B cell (primary cell): ENCODE data around the gene ATP5MK. TPM values are rescaled to one million over a fixed set of nuclear protein-coding genes. Genes with fewer than 3 reads are reported as not detected.

Experiments
- ATAC-seq: fragments of 200-7000 bp; cut with Tn5 transposase; one replicate; pipeline ENCODE4 v1.10.0; 2021; ENCODE audit warnings: low read depth, mild to moderate bottlenecking, moderate number of reproducible peaks, moderate library complexity
- CTCF ChIA-PET: fragments of 350-600 bp; sonication (Branson Sonifier 250); formaldehyde crosslinking; loops from one replicate; lab custom pipeline; 2021; ENCODE audit warnings: antibody characterized with exemption, inconsistent platforms; lab: Charles Lee
- POLR2A ChIA-PET: fragments of 350-600 bp; sonication (Branson Sonifier 250); formaldehyde crosslinking; loops from one replicate; lab custom pipeline; 2021; ENCODE audit warnings: antibody characterized with exemption; lab: Charles Lee
- DNase-seq: peaks from one replicate; pipeline ENCODE4 v3.0.0; 2013
- H2AFZ ChIP-seq: 2 replicates; pipeline ENCODE4 v1.6.1; 2012; ENCODE audit warnings: mild to moderate bottlenecking, low read depth, low read length; ENCODE audit not compliant: insufficient read depth, poor library complexity, severe bottlenecking
- H3K27ac ChIP-seq, 2 donors: 1 replicate in 1 of 2; 2 replicates in 1 of 2; pipeline ENCODE4 v1.5.1; 2012 to 2013; ENCODE audit warnings: low read length in 2 of 2, mild to moderate bottlenecking in 2 of 2, moderate library complexity in 1 of 2
- H3K27me3 ChIP-seq, 4 experiments: fragments of 200-600 bp in 1 of 4; sonication (generic) in 1 of 4; replicated peaks in 1 of 4; 1 replicate in 2 of 4; 2 replicates in 2 of 4; pipeline versions ENCODE4 v1.6.1 to v1.7.0; 2013 to 2016; ENCODE audit warnings: low read length in 3 of 4, mild to moderate bottlenecking in 2 of 4, mixed read lengths in 1 of 4, moderate library complexity in 1 of 4; ENCODE audit not compliant: insufficient read depth in 4 of 4, control insufficient read depth in 3 of 4; ENCODE audit errors: control extremely low read depth in 1 of 4
- H3K36me3 ChIP-seq, 2 experiments: replicated peaks in 1 of 2; 1 replicate in 1 of 2; 2 replicates in 1 of 2; pipeline versions ENCODE4 v1.6.1 to v1.7.1; 2013; ENCODE audit warnings: low read length in 1 of 2; ENCODE audit not compliant: insufficient read depth in 2 of 2, control insufficient read depth in 1 of 2; ENCODE audit errors: control extremely low read depth in 1 of 2, extremely low read depth in 1 of 2
- H3K4me1 ChIP-seq, 2 donors: fragments of 200-600 bp in 1 of 2; sonication (generic) in 1 of 2; 1 replicate in 1 of 2; 2 replicates in 1 of 2; pipeline versions ENCODE4 v1.5.1 to v1.6.1; 2013 to 2017; ENCODE audit warnings: low read length in 2 of 2; ENCODE audit not compliant: control insufficient read depth in 2 of 2, insufficient read depth in 2 of 2
- H3K4me2 ChIP-seq: replicated peaks from 2 replicates; pipeline ENCODE3; 2012; ENCODE audit warnings: mild to moderate bottlenecking, low read depth, low read length; ENCODE audit not compliant: poor library complexity, severe bottlenecking
- H3K4me3 ChIP-seq, 5 experiments: fragments of 200-600 bp in 1 of 5; sonication (generic) in 1 of 5; 1 replicate in 3 of 5; 2 replicates in 2 of 5; pipeline versions ENCODE4 v1.5.1 to v1.7.0; 2011 to 2016; ENCODE audit warnings: low read length in 4 of 5, mild to moderate bottlenecking in 4 of 5, low read depth in 2 of 5, control low read depth in 1 of 5, moderate library complexity in 1 of 5; ENCODE audit not compliant: insufficient read depth in 1 of 5; ENCODE audit errors: control extremely low read depth in 1 of 5, extremely low read depth in 1 of 5
- H3K79me2 ChIP-seq: fragments of 200-600 bp; sonication (generic); one replicate; pipeline ENCODE4 v1.6.0; 2016; ENCODE audit warnings: low read length; ENCODE audit not compliant: control insufficient read depth, insufficient read depth
- H3K9ac ChIP-seq: fragments of 200-600 bp; sonication (generic); 2 replicates; pipeline ENCODE4 v1.6.1; 2017; ENCODE audit warnings: mild to moderate bottlenecking, low read length, moderate library complexity
- H3K9me3 ChIP-seq, 3 donors: one replicate each; pipeline versions ENCODE4 v1.6.1 to v1.7.1; 2013; ENCODE audit warnings: low read length in 2 of 3; ENCODE audit not compliant: control insufficient read depth in 2 of 3, insufficient read depth in 1 of 3; ENCODE audit errors: control extremely low read depth in 1 of 3
- H4K20me1 ChIP-seq: 2 replicates; pipeline ENCODE4 v1.6.0; 2012; ENCODE audit warnings: mild to moderate bottlenecking, low read length; ENCODE audit not compliant: insufficient read depth, control insufficient read depth, poor library complexity, severe bottlenecking
- H3K27ac Mint-ChIP-seq: one replicate; pipeline ENCODE4 v1.8.0; 2021; ENCODE audit warnings: mixed read lengths
- H3K27me3 Mint-ChIP-seq: one replicate; pipeline ENCODE4 v1.8.0; 2021; ENCODE audit warnings: mixed read lengths
- H3K4me1 Mint-ChIP-seq: one replicate; pipeline ENCODE4 v1.8.0; 2021; ENCODE audit warnings: mixed read lengths
- H3K4me3 Mint-ChIP-seq: one replicate; pipeline ENCODE4 v1.8.0; 2021; ENCODE audit warnings: mixed read lengths
- H3K9me3 Mint-ChIP-seq: one replicate; pipeline ENCODE4 v1.8.0; 2022; ENCODE audit warnings: mixed read lengths; ENCODE audit not compliant: insufficient read depth
- CTCF ChIP-seq: fragments of 200-600 bp; IDR thresholded peaks from one replicate; pipeline ENCODE4 v1.8.0; 2022; ENCODE audit warnings: antibody characterized with exemption, mild to moderate bottlenecking
- EZH2 ChIP-seq: IDR thresholded peaks from 2 replicates; pipeline ENCODE4 v1.6.1; 2012; ENCODE audit warnings: borderline replicate concordance, low read depth, mild to moderate bottlenecking, moderate library complexity, low read length; ENCODE audit not compliant: insufficient read depth, poor library complexity, severe bottlenecking
- WGBS: methylation state at CpG from one replicate; pipeline ENCODE4 v1.1.5; 2013; ENCODE audit warnings: missing lambda C conversion rate; ENCODE audit not compliant: insufficient coverage; 5-methylcytosine and 5-hydroxymethylcytosine counted together
- intact Hi-C: fragments of 100-400 bp; cut with micrococcal nuclease; formaldehyde crosslinking; loops from one replicate; pipeline ENCODE4 v1.10.0; 2022
- polyA plus RNA-seq: library from polyadenylated mRNA; depleted of rRNA; stranded (reverse); fragments of >200 nt; gene quantifications from 2 replicates; pipeline ENCODE4 v1.2.3, GENCODE V29; 2012
- total RNA-seq, 2 donors: library from RNA; stranded (reverse); fragments of 120-200 nt in 1 of 2; gene quantifications; 1 replicate in 1 of 2; 2 replicates in 1 of 2; pipeline versions ENCODE4 v1.2.3 to v1.2.4, GENCODE V29; 2013 to 2022

Gene ATP5MK
- total and polyA plus RNA-seq, 2 donors (not counting 1 experiment from before 2014, with no cell fraction given) = 96.6 to 99.9 TPM

GRCh38 chr10:103429647-103430046, 33.4 kb upstream of the ATP5MK start:
- Mint-ChIP-seq H3K4me3 (no peak overlapping the region), H3K4me1 (no peaks in the 10 kb centered on the region), H3K9me3 (no peaks in the 10 kb centered on the region), H3K27me3 (no peaks in the 10 kb centered on the region), H3K27ac (no peak overlapping the region)
- DNase-seq = no peak
- ChIA-PET POLR2A (no interaction called here), CTCF (no interaction called here)
- no peaks in the 10 kb centered on the region for H3K4me1 ChIP-seq
- WGBS = 80% methylated on average over 1 of the region's 5 CpGs
- no peak overlapping the region for H3K27ac ChIP-seq
- H3K27me3 ChIP-seq = no peaks in the 10 kb centered on the region
- H2AFZ ChIP-seq = no peak overlapping the region
- no peak overlapping the region for H3K9ac ChIP-seq
- H3K4me2 ChIP-seq = no peak overlapping the region
- intact Hi-C loops = no loop called here
- no peak overlapping the region for H3K4me3 ChIP-seq
- no peak for ATAC-seq
- peaks cover 0 to 63% of the 10 kb centered on the region in 2 experiments for H3K36me3 ChIP-seq
- no peaks in the 10 kb centered on the region for H3K79me2 ChIP-seq
- TF ChIP-seq CTCF = no peak
- TF ChIP-seq EZH2 = no peak
- no peaks in the 10 kb centered on the region for H3K9me3 ChIP-seq
- no peaks in the 10 kb centered on the region for H4K20me1 ChIP-seq

DNA sequence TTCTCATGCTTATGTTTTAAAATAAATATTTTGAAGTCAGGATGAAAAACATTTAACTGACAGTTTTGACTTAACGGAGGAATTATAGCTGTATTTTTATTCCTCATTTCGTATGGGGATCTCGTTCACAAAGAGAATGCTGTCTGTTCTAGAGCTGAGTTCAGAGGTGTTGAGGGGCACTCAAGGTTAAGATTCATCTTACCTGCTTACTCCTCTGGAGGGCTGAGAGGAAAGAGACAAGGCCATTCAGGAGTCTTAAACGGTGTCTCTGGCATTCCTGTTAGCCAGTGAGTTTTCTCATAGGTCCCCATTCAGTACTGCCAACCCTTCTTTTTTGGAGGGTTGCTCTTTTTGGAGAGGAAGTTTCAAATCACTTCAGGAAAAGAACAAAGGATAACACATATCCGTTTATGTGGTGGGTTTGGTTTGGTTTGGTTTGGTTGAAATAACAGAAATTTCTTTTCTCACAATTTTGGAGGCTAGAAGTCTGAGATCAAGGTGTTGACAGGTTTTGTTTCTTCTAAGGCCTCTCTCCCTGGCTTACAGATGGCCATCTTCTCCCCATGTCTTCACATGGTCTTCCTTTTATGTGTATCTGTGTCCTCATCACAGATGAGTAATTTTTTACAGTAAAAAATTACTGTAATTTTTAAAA, 32.8 kb upstream of the ATP5MK start:
- WGBS = 20% methylated on average over 1 of the region's 5 CpGs
- H3K27me3 ChIP-seq = no peaks in the 10 kb centered on the region
- no peak overlapping the region for H3K9ac ChIP-seq
- no peaks in the 10 kb centered on the region for H3K9me3 ChIP-seq
- POLR2A ChIA-PET = no interaction called here
- H3K4me2 ChIP-seq = no peak overlapping the region
- H3K4me1 ChIP-seq = no peaks in the 10 kb centered on the region
- Mint-ChIP-seq H3K4me3 (no peak overlapping the region), H3K27ac (no peak overlapping the region), H3K27me3 (no peaks in the 10 kb centered on the region), H3K4me1 (no peaks in the 10 kb centered on the region), H3K9me3 (no peaks in the 10 kb centered on the region)
- no peaks in the 10 kb centered on the region for H3K79me2 ChIP-seq
- H2AFZ ChIP-seq = no peak overlapping the region
- no peak for TF ChIP-seq CTCF
- H3K4me3 ChIP-seq = no peak overlapping the region
- peaks cover 0 to 62% of the 10 kb centered on the region in 2 experiments for H3K36me3 ChIP-seq
- H4K20me1 ChIP-seq = no peaks in the 10 kb centered on the region
- DNase-seq (no peak), ATAC-seq (no peak)
- H3K27ac ChIP-seq = peak overlapping the region in 1 of 2 donors; percentile 28
- CTCF ChIA-PET = interaction anchor here (2.9 kb wide), 1 partner anchor 12 kb away, joined by 12 read pairs; no protein-coding TSS in a partner anchor
- intact Hi-C loops = no loop called here
